ENCODE measurements around the gene GSTCD. TPM values are rescaled to one million over a fixed set of nuclear protein-coding genes. Genes with fewer than 3 reads are reported as not detected.

Gene GSTCD
- total RNA-seq, 2 experiments from 2014 or later = 9.9 to 13.8 TPM

DNA sequence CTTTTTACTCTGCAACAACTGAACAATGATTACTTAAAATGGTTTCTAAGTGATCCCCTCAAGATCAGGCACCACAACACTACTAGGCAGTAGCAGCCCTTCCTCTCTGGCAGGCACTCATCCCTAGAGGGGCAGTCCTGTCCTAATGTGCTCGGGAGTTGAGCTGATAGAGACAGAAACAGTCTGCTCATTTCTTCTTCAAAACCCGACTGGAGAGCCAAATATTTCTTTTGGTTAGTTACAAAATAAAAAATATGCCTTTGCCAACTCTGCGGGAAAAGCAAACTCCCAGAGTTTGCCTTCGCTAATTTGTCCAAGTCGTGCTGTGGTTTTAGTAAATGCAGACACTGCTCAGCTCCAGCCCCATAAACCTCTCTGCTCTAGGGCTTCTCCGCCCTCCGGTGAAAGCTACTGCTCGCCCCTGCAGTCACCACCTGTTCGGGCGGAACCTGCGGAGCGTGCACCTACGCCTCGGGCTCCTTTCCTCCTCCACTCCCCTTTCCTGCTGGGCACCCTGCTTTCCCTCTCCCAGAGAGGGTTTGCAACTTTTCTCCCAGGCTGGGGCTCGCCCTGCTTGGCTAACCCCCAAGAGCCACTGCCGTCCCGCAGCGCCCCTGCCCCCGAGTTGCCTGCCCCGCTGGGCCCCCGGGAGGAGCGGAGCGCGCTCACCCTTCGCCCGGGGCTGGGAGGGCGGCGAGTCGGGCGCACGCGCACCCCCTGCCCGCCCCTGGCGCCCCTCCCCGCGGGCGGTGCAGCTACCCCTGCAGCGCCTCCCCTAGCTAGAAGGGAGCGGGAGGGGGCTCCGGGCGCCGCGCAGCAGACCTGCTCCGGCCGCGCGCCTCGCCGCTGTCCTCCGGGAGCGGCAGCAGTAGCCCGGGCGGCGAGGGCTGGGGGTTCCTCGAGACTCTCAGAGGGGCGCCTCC is 186.3 kb downstream of the GSTCD start, which contains the start of gene NPNT:
Gene NPNT (plus strand): TSS at position 812 of the 923 bp plus-strand sequence. CDS start 182 bp downstream, outside the sequence.
- Mint-ChIP-seq H3K36me3 (ENCODE audit: low read depth) (no peaks in the 10 kb centered on the region), H3K9me3 (no peaks in the 10 kb centered on the region), H3K4me3 (peak within 1 kb of the TSS; percentile 22), H3K27ac (no peak within 1 kb of the TSS), H3K4me1 (peaks cover 7% of the 10 kb centered on the region), H3K27me3 (peaks cover 71% of the 10 kb centered on the region)
- ChIA-PET CTCF (no interaction called here), POLR2A (no interaction called here)
- no peak for DNase-seq

- CTCF ChIA-PET = no interaction called here
- no peak for DNase-seq
- POLR2A ChIA-PET = no interaction called here
- peak overlapping the region; percentile 22 for H3K4me3 Mint-ChIP-seq
- H3K4me1 Mint-ChIP-seq = peaks cover 7% of the 10 kb centered on the region
- no peaks in the 10 kb centered on the region for H3K36me3 Mint-ChIP-seq (ENCODE audit: low read depth)
- no peak overlapping the region for H3K27ac Mint-ChIP-seq
- peaks cover 67% of the 10 kb centered on the region for H3K27me3 Mint-ChIP-seq
- no peaks in the 10 kb centered on the region for H3K9me3 Mint-ChIP-seq
These were observed 187.2 kb downstream of the GSTCD start for GRCh38 chr4:105895583-105896460.

DNA sequence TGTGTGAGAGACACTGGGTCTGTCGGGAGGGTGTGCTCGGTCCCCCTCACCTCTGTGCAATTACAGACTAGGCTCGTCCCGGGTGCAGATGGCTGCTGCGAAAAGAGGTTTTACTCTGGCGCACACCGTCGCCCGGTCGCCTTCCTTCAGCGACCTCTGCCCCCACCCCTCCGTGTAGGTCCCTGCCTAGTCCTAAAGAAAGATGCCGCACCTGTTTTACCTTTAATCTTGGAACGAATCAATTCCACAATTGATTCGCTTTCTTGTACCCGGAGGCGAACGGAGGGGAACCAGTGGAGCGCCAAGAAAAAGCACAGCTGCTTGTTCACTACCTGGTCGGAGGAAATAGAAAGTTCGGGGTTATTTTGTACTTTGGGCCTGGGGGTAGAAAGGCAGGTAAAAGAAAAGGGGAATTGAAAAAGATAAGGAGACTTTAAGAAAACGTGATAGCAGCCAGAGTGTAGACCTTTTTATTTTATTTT is 187.9 kb downstream of the GSTCD start:
- Mint-ChIP-seq H3K9me3 (no peaks in the 10 kb centered on the region), H3K4me3 (no peak overlapping the region), H3K36me3 (ENCODE audit: low read depth) (no peaks in the 10 kb centered on the region), H3K27ac (no peak overlapping the region), H3K27me3 (peaks cover 67% of the 10 kb centered on the region), H3K4me1 (peaks cover 7% of the 10 kb centered on the region)
- CTCF ChIA-PET = no interaction called here
- POLR2A ChIA-PET = no interaction called here
- DNase-seq = no peak

Other genes starting within 250 kb of the GSTCD start
- 10 to 100 TPM; 54.6 to 61.0 TPM for gene PPA2, start 234.7 kb upstream of the GSTCD start, total RNA-seq
- gene ARHGEF38, start 156.2 kb upstream of the GSTCD start, total RNA-seq = not detected
- 10 to 100 TPM; 19.2 to 19.4 TPM for gene INTS12, start 95 bp upstream of the GSTCD start, total RNA-seq
- not detected for gene NPNT, start 186.7 kb downstream of the GSTCD start, total RNA-seq